Hepatic stellate cell (primary cell): ENCODE results near the gene SP110.

ENCODE experiments used
- DNase-seq: peaks from one replicate; pipeline ENCODE4 v3.0.0; 2011; ENCODE audit warnings: low spot score

Gene SP110

DNA sequence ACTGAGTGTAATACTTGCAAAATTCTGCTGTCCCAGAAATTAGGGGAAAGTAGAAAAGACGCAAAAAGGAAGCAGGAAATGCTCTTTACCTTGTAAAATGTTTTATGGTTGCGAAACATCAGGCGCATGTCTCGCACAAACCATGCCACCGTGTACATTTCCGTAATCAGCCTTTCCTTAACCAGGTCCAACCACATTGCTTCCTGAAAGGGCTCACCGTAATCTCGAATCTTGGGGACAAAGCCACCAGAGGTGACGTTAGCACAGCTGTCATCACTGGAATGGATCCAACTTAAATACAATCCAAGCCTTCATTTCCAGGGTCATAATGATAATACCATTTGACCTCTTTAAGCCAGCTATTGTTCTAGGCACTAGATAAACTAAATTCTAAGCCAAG lies 49.3 kb downstream of the SP110 start:
- DNase-seq = no peak

DNA sequence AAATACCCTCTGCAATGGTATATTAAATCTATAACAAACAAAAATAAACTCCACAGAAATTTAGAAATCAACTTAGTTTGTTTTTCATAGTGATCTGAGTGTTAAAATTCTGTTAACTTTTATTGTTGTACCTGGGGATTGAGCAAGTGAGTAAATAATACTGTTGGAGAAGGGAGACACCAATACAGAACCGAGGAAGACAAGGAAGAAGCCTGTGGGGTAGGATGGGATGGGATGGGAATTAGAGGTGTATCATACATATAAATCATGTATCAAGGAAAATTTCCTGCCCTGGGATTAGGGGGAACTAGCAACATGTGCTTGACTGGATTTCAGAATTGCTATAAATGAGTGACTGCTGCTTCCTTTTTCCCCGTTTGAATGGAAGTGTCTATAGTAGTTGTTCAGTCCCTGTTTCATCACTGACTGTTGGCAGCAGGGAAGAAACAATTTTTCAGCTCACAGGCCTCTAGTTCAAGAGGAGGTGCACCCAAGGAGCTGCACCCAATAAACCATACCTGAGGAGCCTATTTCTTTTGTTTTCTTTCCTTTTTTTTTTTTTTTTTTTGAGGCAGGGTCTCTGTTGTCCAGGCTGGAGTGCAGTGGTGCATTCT lies 53.1 kb downstream of the SP110 start:
- no peak for DNase-seq

DNA sequence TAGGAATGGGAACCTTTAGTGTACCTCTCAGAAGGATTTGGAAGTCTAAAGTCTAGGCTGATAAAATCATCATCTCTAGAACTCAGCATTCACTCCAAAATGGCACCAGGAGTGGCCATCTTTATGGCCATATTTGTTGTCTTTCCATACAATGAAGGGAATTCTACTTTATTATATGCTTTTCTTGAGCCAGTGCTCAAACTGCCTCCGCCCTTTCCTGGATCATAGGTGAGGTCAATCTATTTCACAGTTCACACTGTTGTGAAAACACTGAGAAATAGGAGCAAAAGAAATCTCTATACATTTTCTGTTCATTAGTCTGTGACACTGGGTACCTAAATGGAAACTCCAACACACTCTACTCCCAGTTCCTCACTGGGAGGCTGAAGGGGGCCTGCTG lies 55.6 kb downstream of the SP110 start:
- no peak for DNase-seq

DNA sequence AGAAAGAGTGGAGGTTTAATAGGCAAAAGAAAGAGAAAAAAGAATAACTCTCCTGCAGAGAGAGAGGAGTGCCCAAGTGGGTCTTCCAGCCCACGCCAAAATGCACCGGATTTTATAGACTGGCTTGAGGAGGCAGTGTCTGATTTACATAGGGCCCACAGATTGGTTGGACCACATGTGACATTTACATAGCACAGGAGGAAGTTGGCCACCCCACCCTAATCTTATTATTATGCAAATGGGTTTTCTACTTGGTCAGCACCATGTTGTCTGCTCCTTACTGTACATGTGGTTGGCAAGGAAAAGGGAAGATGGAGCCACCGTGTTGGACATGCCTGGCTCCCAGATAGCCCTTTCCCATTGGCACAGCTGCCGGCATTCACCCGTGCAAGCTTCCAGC lies 56.8 kb downstream of the SP110 start:
- DNase-seq = no peak

DNA sequence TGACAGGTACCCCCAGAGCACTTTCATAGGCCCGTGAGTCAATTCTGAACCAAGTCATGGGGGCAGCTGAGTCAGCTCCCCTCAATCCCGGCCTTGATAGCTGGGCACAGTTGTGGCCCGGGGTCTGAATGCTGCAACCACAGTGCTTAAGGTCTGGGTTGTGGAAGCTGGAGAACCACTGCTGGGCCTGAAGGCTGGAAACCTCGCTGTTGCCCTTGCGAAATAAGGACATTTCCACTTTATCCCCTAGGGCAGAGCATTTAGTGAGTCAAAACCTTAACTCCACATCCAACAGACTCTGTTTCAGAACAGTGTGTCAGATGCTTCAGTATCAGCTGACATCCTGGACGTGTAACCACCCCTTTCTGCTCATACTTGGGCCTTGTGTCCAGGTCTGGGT lies 58.6 kb downstream of the SP110 start:
- no peak for DNase-seq

DNA sequence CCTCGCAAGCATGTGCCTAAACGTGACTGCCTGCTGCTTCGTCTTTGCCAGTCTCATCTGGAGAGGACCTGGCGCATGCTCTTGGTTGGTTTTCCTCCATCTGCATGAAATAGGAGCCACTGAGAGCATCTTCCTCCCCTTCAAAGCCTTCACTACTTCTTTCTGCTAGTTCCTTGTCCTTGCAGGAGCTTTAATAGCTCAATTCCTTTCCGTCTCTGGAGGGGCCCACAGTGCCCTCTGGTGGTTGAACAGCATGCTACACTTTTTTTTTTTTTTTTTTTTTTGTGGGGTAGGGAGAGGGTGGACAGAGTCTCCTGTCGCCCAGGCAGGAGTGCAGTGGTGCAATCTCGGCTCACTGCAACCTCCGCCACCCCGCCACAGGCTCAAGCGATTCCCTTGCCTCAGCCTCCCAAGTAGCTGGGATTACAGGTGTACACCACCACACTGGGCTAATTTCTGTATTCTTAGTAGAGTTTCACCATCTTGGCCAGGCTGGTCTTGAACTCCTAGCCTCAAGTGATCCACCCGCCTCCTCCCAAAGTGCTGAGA lies 59.6 kb downstream of the SP110 start:
- DNase-seq = peak; percentile 69

DNA sequence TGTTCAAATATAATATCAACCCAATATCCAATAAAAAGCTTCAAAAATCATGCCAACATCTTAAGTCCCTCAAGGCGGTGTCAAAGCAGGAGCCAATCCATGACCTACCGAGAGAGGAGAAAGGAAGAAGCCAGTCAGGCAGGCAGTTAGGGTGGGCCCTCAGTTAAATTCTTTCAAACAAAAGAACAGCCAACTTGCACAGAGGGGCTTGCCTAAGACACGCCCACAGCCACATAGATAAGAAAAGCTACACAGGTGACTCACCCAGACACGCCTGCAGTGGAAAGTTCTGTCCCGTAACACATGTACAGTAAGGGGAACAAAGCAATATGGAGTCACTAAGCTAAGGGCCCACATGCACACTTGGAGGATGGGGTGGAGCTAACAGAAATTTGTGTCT lies 61.3 kb downstream of the SP110 start:
- no peak for DNase-seq

DNA sequence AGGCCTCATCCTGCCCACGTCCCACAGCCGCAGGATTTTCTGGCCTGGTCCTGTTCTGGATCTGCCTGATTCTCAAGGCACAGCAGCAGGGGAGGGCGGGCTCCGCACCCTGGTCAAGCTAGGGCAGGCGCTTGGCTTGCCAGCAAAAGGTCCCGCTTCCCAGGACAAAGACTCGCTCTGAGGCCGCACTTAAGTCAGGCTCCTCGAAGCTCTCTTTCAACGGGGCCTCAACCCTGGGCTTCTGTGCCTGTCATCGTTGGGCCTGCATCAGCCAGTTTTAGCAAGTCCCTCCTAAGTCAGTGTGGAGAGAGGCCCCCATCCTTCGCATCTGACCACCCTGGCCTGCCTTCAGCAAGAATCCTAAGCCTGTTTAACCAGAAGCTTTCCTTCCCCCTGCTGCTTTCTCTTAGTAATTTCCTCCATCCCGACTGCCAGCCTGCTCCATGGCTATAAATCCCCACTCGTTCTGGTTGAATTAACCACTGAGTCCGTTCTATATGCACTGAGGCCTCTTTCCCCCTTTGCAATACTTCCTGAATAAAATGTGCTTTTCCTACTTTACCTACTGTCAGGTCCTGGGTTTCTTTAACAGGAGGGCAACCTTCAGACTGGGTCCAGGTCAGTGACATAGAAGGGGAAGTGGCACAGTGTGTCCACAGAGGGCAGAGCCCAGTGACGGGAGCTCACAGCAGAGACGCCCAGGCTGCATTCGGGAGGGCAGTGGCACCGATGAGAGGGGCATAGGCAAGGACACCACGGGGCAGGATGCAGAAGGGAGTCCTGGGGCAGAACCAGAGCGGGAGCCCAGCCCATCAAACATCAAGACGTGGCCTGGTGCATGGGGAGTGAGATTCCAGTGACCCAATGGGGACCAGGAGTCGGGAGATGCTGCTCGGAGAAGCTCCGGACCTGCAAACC lies 62.7 kb downstream of the SP110 start:
- no peak for DNase-seq

DNA sequence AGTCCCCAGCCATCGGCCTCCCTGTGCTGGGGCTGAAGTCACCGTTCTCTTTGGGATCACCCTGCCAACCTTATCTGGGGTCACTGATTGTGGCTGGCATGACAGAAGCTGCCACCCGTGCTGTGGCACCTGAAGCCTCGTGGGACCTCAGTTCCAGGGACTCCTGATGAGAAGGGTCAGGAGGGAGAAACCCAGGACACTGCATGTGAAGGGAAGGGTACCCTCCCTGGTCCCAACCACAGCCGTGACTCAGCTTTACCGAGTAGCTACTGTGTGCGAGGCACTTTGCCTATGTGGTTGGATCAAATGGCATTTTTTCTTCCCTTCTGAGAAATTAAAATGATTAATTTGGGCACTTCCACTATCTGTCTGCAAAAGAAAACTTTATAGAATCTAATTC lies 64.4 kb downstream of the SP110 start:
- DNase-seq = no peak

DNA sequence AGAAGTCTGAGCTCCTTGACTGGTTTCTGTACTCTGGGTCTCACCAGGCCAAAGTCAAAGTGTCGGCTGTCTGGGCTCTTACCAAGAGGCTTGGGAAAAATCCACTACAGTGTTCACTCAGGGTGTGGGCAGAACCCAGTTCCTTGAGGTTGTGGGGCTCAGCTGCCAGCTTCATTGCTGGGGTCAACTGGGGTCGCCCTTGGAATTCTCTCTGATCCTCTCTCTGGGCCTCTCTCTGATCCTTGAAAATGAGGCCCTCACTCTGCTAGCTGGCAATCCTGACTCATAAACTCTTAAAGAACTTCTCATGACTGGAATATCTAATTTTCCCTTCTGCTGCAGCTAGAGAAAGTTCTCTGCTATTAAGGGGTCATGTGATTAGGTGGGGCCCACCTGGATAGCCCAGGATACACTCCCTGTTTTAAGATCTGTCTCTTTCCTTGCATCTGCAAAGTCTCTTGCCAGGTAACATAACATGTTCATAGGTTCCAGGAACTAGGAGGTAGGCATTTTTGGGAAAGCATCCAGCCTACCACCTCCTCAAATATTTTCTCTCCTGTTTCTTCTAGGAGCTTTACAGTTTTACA lies 66.3 kb downstream of the SP110 start:
- DNase-seq = no peak

DNA sequence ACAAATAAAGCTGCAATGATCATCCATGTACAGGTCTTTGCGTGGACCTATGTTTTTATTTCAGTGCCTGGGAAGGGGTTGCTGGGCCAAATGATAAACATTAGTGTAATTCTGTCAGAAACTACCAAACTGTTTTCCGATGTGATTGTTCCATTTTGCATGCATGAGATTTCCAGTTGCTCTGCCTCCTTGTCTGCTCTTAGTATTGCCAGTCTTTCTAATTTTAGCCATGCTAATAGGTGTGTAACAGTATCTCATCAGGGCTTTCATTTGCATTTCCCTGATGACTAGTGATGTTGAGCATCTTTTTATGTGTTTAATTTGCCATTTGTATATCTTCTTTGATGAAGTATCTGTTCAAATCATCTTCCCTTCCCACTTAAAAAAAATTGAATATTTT lies 67.5 kb downstream of the SP110 start:
- no peak for DNase-seq

DNA sequence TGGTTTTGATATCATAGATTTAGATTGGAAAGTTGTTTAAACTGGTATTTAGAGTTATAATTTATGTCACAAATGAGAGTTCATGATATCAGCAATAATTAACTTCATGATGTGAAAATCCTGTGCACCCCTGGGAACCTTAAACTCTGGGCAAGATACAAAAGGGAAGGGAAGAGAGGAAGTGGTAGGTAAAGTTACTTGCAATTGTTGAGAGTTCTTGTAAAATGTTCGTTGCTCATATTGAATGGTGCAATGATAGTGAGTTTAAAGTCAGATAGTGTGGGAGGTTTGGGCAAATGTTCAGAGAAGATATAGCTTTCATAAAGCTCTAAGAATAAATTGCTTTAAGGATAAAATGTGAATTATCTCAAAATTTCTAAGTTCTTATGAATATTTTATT lies 75.4 kb downstream of the SP110 start:
- no peak for DNase-seq

DNA sequence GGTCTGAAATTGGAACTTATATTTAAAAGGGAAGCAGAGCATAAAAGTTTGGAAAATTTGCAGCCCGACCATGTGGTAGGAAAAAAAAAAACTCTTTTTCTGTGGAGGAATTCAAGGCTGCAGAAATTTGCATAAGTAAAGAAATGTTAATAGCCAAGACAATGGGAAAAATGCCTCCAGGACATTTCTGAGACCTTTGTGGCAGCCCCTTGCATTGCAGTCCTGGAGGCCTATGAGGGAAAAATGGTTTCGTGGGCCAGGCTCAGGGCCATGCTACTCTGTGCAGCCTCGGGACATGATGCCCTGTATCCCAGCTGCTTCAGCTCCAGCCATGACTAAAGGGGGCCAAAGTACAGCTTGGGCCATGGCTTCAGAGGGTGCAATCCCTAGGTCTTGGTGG lies 79.1 kb downstream of the SP110 start:
- DNase-seq = no peak

DNA sequence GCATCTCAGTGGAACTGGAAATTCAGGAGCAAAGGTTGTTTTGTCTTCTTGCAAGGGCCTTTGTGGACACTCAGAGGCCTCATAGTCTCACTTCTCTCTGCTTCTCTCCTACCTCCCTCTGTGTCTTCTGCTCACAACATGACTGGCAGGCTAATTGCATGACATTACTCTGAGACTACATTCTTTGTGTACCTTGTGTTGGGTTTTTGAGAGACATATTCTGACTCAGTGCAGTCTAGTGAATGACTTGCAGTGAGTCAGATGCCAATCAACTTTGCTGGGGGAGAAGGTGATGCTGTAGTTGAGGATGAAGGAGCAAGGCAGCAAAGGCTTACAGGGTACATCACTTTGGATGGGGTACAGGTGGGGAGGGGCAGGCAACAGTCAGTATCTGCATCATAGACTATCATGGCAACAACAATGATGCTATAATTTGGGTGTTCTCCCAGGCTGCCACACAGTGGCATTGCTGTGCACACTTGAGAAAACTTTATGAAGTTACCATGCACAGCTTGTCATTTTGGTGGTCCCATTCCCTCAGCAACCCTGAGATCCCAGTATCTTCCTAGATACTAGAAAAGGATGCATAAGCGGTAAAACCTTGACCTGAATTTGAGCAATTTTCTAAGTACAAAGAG lies 81.8 kb downstream of the SP110 start:
- no peak for DNase-seq

DNA sequence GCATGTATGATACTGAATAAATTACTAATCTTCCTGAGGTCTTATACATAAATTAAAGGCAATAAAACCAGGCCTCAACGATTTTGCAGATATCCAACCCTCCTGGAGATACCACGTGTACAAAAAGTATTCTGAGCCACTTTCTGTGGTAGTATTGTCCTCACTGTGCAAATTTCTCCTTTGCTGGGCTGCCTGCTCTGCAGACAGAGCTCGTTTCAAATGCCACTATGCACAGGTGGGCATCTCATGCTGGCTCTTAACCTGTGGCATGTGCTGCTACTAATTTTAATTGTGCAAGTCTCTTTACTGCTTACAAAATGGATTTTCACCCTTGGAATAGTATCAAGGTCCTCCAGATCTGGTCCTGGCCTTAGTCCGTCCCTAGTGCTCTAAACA lies 84.7 kb downstream of the SP110 start:
- no peak for DNase-seq

DNA sequence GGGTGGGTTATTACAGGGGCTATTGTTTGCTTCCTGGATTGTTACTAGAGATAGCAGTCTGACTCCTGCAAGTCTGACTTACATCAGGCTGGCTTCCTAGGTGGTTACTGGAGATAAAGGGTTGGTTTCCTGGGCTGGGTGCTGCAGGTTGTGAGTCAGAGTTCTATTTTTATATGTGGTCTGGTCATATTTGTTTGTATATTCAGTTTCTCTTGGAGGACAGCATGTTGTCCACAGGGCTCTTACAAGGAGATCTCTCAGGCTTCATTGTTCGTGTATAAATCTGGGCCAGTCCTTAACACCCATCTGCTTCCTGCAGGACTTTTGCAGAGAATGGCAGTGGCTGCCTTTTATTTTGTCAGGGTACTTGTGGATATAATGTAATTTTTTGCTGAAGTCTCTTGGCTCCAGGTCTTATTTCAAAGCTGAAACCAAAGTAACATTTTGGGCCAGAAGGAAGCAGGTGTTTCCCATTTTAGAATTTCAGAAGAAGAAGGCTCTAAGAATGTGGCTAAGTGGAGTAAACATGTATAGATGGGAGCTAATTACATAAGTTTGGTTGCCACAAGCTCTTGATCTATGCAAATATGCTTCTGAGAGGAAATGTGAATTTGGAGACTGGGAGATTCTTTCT lies 85.2 kb downstream of the SP110 start:
- peak; percentile 43 for DNase-seq

DNA sequence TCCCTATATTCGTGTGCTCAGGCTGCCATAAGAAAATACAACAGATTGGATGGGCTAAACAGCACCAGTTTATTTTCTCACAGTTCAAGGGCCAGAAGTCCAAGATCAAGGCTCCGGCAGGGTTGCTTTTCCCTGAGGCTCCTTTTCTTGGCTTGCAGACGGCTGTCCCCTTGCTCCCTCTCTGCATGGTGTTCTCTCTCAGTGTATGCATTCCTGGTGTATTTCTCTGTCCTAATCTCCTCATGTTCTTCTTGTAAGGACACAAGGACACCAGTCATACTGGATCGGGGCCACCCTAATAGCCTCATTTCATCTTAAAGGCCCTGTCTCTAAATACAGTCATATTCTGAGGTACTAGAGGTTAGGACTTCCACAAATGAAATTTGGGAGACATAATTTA lies 88.4 kb downstream of the SP110 start:
- DNase-seq = no peak

DNA sequence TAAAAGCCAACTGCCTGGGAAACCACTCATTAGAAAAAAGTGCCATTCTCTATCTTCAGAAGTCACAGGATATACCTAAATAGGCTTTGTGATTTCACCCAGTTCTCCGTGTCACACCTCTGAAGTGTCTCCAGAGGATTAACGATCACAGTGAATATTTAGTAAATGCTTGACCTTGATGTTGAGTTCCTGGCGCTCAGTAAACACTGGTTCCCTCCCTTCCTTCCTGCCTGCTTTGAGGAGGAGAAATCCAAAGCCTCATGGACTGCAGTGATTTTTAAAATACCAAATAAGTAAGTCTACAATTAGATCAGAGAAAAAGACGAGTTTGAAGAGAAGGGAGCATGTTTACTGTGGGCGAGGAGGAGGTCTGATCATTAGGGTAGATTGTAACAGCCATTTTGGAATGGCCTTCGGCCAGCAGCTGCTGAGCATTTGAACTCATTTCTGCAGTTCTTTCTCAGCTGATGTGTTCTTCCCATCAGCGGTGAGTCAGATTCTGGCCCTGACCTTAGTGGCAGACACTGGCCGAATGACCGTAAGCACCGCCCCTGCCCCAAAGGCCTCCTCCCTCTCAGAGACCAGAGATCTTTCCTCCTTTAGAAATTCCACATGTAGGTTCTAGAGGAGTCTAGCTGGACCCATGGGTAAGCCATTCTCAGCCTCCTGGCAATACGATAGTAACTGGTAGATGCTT lies 89.0 kb downstream of the SP110 start:
- peak; percentile 68 for DNase-seq

DNA sequence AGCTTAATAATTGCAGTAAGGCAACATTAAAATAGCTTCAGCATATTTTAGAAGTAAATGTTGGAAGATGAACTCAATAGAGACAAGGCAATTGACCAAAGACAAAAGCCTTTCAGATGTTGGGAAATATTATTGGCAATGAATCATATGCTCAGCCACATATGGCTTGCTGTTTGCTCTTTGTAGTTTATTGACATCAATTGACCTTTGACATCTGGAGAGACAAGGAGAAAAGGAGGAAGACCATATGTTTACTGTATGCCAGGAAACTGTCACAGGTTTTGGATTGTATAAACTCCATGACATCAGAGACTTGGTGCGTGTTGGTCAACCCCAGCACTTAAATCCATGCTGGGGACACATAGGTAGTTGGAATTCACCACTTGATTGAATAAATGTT lies 90.4 kb downstream of the SP110 start:
- DNase-seq = no peak

DNA sequence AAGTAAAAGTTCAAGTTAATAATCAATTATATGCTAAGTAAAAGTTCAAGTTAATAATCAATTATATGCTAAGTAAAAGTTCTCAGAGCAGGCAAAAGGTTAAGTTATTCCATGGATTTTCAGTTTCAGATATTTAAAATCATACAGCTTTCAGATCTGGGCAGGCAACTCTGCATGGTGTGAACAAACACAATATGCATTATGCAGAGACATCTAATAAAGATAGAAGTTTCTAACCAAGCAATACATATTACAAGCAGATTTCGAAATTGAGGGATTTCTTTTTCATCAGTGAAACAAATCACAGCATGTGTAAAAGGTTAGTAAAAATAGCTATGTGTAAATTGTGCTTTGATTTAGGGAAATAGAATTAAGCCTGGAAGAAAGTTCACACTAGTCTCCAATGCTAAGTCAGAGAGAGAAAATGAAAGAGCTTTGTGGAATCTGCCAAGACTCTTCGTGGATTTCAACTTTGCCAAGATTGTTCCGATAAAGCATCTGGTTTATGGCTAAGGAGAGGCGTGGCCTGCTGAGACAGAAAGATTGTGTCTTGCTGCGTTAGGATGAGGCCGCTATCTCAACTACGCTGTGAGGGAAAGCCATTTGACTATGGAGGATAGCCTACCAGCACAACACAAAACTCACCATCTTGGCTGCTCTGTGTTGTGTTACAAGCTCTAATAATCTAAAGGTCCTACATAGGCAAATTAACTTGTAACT lies 91.0 kb downstream of the SP110 start:
- DNase-seq = no peak

DNA sequence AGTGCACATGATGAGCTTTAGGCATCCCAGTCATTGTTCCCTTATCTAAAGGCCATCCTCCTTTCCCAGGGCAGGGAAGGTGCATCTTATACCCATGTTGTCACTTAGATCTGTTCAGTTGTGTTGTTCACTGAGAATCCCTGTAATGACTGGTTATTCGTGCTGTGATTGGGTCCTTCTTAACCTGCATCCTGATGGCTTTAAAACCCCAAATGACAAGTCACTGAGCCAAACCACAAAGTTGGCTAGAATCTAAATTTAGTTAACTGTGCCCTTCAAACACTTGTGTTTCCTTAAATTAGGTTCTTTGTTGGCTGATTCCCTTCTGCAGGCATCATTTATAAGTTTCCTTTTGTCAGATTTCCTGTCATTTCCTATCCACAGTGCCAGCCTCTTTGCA lies 92.6 kb downstream of the SP110 start:
- no peak for DNase-seq
